Ecto neural progenitor cell (in vitro differentiated cells): ENCODE data around the gene LYRM2.

Source experiments
- DNase-seq: peaks from one replicate; pipeline ENCODE4 v3.0.0-alpha.2; 2018; ENCODE audit warnings: low spot score

Gene LYRM2

GRCh38 chr6:89555031-89555430, 83.5 kb downstream of the LYRM2 start:
- no peak for DNase-seq

- no peak for DNase-seq
These were observed 84.4 kb downstream of the LYRM2 start for GRCh38 chr6:89554106-89554505.

- no peak for DNase-seq
These were observed 85.1 kb downstream of the LYRM2 start for GRCh38 chr6:89553431-89553830.

GRCh38 chr6:89547281-89547680, 91.3 kb downstream of the LYRM2 start:
- DNase-seq, result no peak

DNA sequence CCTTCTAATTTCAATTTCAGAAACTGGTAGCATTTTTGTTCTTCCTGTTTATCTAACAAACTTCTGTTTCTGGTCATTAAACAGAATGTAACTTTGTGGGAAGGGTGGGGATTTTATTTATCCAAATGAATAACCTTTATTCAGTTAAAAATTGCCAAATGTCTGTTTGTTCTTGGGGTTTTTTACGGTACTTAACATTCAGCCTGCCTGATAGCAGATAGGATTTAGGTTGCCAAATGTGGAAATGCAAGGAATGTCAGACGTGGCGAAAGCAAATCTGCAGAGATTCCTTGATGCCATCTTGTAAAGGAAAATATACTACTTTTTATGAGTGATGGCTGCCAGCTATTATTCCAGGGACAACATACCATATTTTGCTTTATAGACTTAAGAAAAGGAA, 95.7 kb downstream of the LYRM2 start:
- no peak for DNase-seq

GRCh38 chr6:89542081-89542857, 96.3 kb downstream of the LYRM2 start:
- DNase-seq, result no peak

DNA sequence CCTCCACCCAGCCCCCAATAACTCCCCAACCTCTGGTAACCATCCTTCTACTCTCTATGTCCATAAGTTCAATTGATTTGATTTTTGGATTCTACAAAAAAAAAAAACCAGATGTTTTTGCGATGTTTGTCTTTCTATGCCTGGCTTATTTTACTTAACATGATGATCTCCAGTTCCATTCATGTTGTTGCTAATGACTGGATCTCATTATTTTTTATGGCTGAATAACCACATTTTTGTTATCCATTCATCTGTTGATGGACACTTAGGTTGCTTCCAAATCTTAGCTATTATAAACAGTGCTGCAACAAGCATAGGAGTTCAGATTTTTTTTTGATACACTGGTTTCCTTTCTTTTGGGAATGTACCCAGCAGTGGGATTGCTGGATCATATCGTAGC, 98.8 kb downstream of the LYRM2 start:
- DNase-seq, result no peak

- DNase-seq, result peak; percentile 54
These were observed 102.3 kb downstream of the LYRM2 start for GRCh38 chr6:89536231-89536630.

- no peak for DNase-seq
These were observed 107.6 kb downstream of the LYRM2 start for GRCh38 chr6:89530982-89531381.

DNA sequence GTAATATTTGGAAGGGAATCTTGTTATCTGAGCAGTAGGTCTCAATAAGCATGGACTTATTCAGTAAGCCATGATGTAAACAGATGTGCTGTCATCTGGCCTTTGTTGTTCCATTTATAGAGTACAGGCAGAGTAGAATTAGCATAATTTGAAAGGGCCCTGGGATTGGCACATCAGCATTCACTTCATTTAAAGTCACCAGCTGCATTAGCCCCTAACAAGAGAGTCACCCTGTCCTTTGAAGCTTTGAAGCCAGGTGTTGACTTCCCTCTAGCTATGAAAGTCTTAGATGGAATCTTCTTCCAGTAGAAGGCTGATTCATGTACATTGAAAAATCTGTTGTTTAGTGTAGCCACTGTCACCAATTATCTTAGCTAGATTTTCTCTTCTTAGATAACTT, 109.7 kb downstream of the LYRM2 start:
- no peak for DNase-seq

DNA sequence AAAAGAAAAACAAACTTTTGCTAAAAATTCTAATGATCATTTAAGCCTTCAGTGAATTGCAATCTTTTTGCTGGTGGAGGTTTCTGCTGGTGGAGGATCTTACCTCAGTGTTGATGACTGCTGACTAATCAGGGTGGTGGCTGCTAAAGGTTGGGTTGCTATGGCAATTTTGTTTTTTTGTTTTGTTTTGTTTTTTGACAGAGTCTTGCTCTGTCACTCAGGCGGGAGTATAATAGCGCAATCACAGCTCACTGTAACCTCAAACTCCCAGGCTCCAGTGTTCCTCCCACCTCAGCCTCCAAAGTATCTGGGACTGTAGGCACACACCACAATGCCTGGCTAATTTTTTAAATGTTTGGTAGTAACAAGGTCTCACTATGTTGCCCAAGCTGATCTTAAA, 110.9 kb downstream of the LYRM2 start:
- DNase-seq, result no peak

DNA sequence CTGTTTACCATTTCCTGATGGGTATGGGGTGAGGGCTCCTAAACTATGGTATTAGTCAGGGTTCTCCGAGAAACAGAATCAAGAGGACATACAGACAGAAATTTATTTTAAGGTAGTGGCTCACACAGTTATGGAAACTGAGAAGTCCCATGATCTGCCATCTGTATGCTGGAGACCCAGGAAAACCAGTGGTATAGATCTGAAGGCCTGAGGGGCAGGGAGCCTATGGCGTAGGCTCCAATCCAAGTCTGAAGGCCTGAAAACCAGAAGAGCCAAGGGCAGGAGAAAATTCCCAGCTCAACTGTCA, 112.0 kb downstream of the LYRM2 start:
- no peak for DNase-seq

DNA sequence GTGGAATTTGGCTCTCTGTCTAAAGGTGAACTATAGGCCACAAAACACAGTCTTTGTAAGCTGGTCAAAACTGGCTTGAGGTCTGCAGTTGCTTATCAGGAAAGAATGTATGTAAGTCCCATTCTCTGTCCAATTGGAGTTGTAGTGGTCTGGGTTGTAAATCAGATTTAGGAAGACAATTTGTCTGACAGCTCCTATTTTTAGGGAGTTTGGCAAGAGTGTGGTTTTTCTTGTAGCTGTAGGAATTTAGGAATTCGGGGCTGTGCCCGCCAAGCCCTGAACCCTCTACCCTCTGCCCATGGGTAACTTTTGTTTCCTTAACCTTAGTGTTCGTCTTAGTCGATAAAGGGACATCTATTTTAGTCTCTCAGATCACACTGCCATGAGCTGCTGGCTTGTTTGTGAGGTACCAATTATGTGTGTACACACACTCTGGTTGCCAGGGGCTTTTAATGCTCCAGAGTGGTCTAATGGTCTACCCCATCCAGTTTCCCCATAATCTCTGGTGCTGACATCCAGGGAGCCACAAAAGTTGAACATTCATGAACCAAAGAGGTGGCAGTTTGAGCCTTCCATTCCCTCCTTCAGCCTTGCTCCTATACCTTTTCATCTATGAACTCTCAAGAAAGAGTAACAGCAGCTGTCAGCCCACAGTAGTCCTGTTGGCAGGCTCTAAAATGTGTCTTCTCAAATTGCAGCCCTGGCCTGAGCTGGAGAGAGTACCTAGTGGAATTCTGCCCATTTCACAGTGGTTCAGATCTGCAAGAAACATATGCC, 112.6 kb downstream of the LYRM2 start:
- DNase-seq, result no peak

- no peak for DNase-seq
These were observed 115.8 kb downstream of the LYRM2 start for GRCh38 chr6:89522778-89523177.

- no peak for DNase-seq
These were observed 117.8 kb downstream of the LYRM2 start for GRCh38 chr6:89520736-89521135.

- DNase-seq, result no peak
These were observed 120.0 kb downstream of the LYRM2 start for GRCh38 chr6:89518352-89519055.
